Colonic mucosa (tissue), 4 donors: ENCODE data around the gene SLC35F1. TPM values are rescaled to one million over a fixed set of nuclear protein-coding genes. Genes with fewer than 3 reads are reported as not detected.

Experiments used
- DNase-seq: peaks from one replicate; pipeline ENCODE4 v3.0.0-alpha.2; 2020
- H3K27ac ChIP-seq: fragments of 200-600 bp; one replicate; pipeline ENCODE4 v1.8.0; 2021
- H3K27me3 ChIP-seq: fragments of 200-600 bp; one replicate; pipeline ENCODE4 v1.8.0; 2021
- H3K36me3 ChIP-seq: fragments of 200-600 bp; one replicate; pipeline ENCODE4 v1.8.0; 2021
- H3K4me1 ChIP-seq: fragments of 200-600 bp; one replicate; pipeline ENCODE4 v1.8.0; 2021; ENCODE audit warnings: mild to moderate bottlenecking
- H3K4me3 ChIP-seq: fragments of 200-600 bp; one replicate; pipeline ENCODE4 v1.8.0; 2021
- H3K9ac ChIP-seq, 2 donors: one replicate each; pipeline ENCODE4 v1.7.0; 2013; ENCODE audit warnings: control low read depth in 2 of 2, low read depth in 2 of 2, low read length in 2 of 2
- H3K9me3 ChIP-seq: fragments of 200-600 bp; one replicate; pipeline ENCODE4 v1.8.0; 2021
- intact Hi-C: fragments of 100-400 bp; cut with DNase I; formaldehyde crosslinking; loops from one replicate; pipeline ENCODE4 v1.14.1; 2022
- total RNA-seq, 2 donors: library from RNA; stranded (reverse); fragmentation: NEBNext Ultra II Directional in 1 of 2; extraction: Animal tissue kit (Norgen Biotek cat#: 25700) in 1 of 2; gene quantifications; one replicate each; pipeline ENCODE4 v1.2.1, GENCODE V29; 2021
- TF ChIP-seq, protein P1 (sequence below): fragments of 200-600 bp; IDR thresholded peaks from one replicate; pipeline ENCODE4 v1.8.0; 2022; ENCODE audit warnings: antibody characterized with exemption, mild to moderate bottlenecking
- donor health status: healthy.
- donor health status: DM: no; HTN: no; CAD: no.
- donor health status: DM: no; HTN: no; CAD: no.

Gene SLC35F1
- total RNA-seq, 2 donors from 2014 or later, result 0.25 to 1.1 TPM

DNA sequence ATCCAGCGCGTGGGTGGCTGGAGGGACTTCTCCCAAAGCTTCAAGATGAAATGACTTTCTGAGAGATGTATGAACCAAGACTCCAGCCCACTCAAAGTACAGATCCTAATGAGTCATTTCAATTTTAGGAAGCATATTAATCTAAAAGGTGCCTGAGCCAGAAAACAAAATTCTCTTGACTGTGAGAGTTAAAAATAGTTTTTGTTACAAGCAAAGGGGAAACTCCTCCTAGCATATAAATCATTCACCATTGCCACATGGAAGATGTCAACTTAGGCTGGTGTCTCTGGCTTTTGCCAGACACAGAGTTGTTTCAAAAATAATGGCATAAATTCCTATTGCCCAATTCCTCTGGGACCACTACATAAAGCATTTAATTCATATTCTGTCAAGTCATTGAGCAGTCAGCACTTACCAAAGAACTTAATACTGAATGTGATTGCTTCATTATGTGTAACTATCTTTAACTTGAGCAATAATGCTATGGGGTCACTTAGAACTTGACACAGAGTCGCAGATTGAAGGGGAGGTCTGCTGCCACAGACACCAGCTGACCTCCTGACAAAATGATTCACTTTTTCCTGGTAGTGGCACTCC is 280.6 kb downstream of the SLC35F1 start:
- no peaks in the 10 kb centered on the region for H3K36me3 ChIP-seq
- no peak for DNase-seq
- intact Hi-C loops, result no loop called here
- H3K27ac ChIP-seq, result no peak overlapping the region
- no peak overlapping the region for H3K9ac ChIP-seq
- no peaks in the 10 kb centered on the region for H3K27me3 ChIP-seq
- no peak overlapping the region for H3K4me3 ChIP-seq
- TF ChIP-seq, protein P1, sequence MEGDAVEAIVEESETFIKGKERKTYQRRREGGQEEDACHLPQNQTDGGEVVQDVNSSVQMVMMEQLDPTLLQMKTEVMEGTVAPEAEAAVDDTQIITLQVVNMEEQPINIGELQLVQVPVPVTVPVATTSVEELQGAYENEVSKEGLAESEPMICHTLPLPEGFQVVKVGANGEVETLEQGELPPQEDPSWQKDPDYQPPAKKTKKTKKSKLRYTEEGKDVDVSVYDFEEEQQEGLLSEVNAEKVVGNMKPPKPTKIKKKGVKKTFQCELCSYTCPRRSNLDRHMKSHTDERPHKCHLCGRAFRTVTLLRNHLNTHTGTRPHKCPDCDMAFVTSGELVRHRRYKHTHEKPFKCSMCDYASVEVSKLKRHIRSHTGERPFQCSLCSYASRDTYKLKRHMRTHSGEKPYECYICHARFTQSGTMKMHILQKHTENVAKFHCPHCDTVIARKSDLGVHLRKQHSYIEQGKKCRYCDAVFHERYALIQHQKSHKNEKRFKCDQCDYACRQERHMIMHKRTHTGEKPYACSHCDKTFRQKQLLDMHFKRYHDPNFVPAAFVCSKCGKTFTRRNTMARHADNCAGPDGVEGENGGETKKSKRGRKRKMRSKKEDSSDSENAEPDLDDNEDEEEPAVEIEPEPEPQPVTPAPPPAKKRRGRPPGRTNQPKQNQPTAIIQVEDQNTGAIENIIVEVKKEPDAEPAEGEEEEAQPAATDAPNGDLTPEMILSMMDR, result no peak
- no peaks in the 10 kb centered on the region for H3K4me1 ChIP-seq
- no peaks in the 10 kb centered on the region for H3K9me3 ChIP-seq

DNA sequence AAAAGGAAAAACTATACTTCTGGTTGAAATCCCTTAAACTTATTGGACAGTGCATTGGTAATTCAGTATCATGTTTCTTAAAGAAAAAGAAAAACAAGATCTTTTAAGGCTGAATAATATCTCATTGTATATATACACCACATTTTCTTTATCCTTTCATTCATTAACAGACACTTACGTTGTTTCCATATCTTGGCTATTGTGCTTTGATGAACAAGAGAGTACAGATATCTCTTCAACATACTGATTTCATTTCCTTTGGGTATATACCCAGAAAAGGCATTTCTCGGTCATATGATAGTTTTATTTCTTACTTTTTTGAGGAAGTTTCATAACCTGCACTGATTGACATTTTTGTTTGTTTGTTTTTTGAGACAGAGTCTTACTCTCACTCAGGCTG is 281.5 kb downstream of the SLC35F1 start:
- Histone ChIP-seq H3K4me3 (no peak overlapping the region), H3K4me1 (no peaks in the 10 kb centered on the region), H3K27me3 (no peaks in the 10 kb centered on the region), H3K9ac (no peak overlapping the region), H3K36me3 (no peaks in the 10 kb centered on the region), H3K27ac (no peak overlapping the region), H3K9me3 (no peaks in the 10 kb centered on the region)
- TF ChIP-seq, protein P1, result no peak
- DNase-seq, result no peak
- intact Hi-C loops, result no loop called here

GRCh38 chr6:118197539-118197938 is 290.5 kb downstream of the SLC35F1 start:
- no peaks in the 10 kb centered on the region for H3K9me3 ChIP-seq
- TF ChIP-seq, protein P1, result no peak
- H3K36me3 ChIP-seq, result no peaks in the 10 kb centered on the region
- intact Hi-C loops, result no loop called here
- no peaks in the 10 kb centered on the region for H3K27me3 ChIP-seq
- no peak overlapping the region for H3K27ac ChIP-seq
- H3K4me1 ChIP-seq, result no peaks in the 10 kb centered on the region
- no peak for DNase-seq
- H3K4me3 ChIP-seq, result no peak overlapping the region
- H3K9ac ChIP-seq, result no peak overlapping the region

DNA sequence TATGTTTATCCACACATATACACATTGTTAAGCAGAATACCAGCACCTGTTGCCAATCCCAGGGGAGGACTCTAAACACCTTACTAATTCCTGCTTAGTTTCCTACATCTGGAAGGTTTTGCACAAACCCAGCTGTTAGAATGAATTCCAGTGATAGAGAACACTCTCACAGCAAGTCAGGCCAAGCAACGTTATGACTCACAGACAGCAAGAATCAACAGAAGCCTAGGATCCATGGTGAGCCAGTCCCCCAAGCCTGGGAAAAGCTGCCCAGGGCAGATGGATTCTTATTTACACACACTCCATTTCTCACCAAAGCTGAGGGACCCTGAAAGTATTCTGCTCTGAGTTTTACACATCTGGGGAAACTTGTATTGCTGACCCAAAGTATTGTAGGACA is 291.7 kb downstream of the SLC35F1 start:
- TF ChIP-seq, protein P1, result no peak
- H3K4me1 ChIP-seq, result no peaks in the 10 kb centered on the region
- intact Hi-C loops, result no loop called here
- H3K4me3 ChIP-seq, result no peak overlapping the region
- H3K9ac ChIP-seq, result no peak overlapping the region
- H3K9me3 ChIP-seq, result no peaks in the 10 kb centered on the region
- no peak for DNase-seq
- H3K27me3 ChIP-seq, result no peaks in the 10 kb centered on the region
- no peaks in the 10 kb centered on the region for H3K36me3 ChIP-seq
- no peak overlapping the region for H3K27ac ChIP-seq

GRCh38 chr6:118200160-118200559 is 293.1 kb downstream of the SLC35F1 start:
- Histone ChIP-seq H3K9ac (no peak overlapping the region), H3K36me3 (no peaks in the 10 kb centered on the region), H3K4me1 (no peaks in the 10 kb centered on the region), H3K27me3 (no peaks in the 10 kb centered on the region), H3K4me3 (no peak overlapping the region), H3K27ac (no peak overlapping the region), H3K9me3 (no peaks in the 10 kb centered on the region)
- DNase-seq, result no peak
- TF ChIP-seq, protein P1, result no peak
- intact Hi-C loops, result no loop called here
